ENCODE results near the gene OPCML. TPM values are rescaled to one million over a fixed set of nuclear protein-coding genes. Genes with fewer than 3 reads are reported as not detected.

The OPCML gene
- total RNA-seq, 2 donors from 2014 or later, result not detected

DNA sequence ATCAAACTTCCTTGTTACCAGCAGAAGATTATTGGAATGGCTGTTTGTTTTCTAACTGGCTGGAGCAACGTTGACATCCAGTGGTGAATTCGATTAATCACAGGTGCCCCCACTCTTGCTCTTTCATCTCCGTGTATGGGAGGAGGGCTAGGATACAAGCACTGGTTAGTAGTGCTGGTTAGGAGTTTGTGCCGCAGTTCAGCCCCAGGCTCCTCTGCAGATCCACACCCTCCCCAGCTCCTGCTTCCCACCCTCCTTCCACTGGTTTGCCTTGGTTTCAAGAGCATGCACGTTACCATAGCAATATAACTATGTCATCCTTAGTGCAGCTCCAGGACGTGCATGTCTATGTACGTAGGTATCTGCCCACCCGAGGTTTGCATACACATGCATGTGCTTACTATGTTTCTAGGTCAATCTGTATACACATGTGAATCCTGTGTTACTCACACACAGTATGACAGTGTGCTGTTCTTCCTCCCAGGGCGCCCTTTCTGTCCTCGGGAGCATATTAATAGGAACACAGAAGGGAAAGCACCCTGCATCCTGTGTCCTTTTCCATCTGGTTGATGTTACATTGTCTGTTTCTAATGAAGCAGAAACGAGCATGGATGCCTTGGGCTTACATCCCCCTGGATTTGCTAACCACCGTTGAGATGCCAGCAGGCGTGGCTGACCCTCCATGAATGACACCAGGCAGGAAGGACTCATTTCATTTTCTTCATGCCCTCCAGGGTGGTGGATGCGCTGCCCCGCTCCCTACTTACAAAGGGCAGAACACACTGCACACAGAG is 539.3 kb downstream of the OPCML start:
- no peaks in the 10 kb centered on the region for H3K9me3 ChIP-seq
- H3K27me3 ChIP-seq (replicated peaks; ENCODE audit: insufficient read depth), result no peaks in the 10 kb centered on the region
- DNase-seq (ENCODE audit: low spot score), result no peak
- no peaks in the 10 kb centered on the region for H3K36me3 ChIP-seq
- H3K4me1 ChIP-seq (ENCODE audit: control insufficient read depth in 1 of 2, low read depth in 2 of 2), result no peaks in the 10 kb centered on the region
- H3K27ac ChIP-seq, result no peak overlapping the region
- ATAC-seq (ENCODE audit: insufficient number of reproducible peaks, low FRiP score, low read depth), result no peak
- H3K4me3 ChIP-seq, result no peak overlapping the region
- TF ChIP-seq, protein P1, sequence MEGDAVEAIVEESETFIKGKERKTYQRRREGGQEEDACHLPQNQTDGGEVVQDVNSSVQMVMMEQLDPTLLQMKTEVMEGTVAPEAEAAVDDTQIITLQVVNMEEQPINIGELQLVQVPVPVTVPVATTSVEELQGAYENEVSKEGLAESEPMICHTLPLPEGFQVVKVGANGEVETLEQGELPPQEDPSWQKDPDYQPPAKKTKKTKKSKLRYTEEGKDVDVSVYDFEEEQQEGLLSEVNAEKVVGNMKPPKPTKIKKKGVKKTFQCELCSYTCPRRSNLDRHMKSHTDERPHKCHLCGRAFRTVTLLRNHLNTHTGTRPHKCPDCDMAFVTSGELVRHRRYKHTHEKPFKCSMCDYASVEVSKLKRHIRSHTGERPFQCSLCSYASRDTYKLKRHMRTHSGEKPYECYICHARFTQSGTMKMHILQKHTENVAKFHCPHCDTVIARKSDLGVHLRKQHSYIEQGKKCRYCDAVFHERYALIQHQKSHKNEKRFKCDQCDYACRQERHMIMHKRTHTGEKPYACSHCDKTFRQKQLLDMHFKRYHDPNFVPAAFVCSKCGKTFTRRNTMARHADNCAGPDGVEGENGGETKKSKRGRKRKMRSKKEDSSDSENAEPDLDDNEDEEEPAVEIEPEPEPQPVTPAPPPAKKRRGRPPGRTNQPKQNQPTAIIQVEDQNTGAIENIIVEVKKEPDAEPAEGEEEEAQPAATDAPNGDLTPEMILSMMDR (IDR thresholded peaks at IDR 0.05), result no peak

DNA sequence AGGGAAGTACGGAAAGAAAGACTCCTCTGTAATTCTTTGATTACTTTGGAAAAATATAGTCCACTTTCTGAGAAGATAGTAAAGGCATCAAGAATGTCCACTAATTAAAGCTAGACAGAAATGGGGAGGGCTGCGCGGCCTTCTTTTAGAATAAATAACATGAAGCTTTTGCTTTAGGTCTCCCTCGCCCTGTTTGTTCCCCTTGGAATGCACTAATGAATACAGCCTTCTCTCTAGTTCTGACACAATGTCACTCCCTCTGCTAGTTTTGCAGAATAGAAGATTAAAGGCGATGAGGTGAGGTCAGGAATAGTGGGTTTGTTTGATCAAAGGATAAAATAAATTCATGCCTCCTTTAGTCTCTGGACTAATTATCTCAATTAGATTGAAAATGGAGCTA is 543.9 kb downstream of the OPCML start:
- Histone ChIP-seq H3K9me3 (no peaks in the 10 kb centered on the region), H3K36me3 (no peaks in the 10 kb centered on the region), H3K4me1 (ENCODE audit: control insufficient read depth in 1 of 2, low read depth in 2 of 2) (no peaks in the 10 kb centered on the region), H3K4me3 (no peak overlapping the region), H3K27me3 (replicated peaks; ENCODE audit: insufficient read depth) (no peaks in the 10 kb centered on the region), H3K27ac (no peak overlapping the region)
- DNase-seq (ENCODE audit: low spot score), result no peak
- no peak for ATAC-seq (ENCODE audit: insufficient number of reproducible peaks, low FRiP score, low read depth)
- TF ChIP-seq, protein P1 (IDR thresholded peaks at IDR 0.05), result no peak

DNA sequence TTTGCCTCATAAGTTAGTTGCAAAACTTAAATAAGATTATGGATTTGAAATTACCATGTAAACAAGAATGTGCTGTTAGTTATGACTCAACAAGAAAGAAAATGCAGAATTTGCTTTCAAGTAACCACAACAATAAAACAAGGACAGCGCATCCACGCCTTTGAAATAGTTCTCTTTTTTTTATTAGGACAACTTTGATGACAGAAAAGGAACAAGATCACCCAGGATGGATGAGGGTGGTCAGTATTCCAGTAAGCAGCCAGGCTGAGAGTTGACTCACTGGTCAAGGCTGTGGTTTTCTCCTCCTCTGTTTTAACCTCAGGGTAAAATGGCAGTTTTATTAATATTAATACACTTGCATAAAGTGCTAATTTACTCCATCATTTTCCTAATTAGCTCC is 544.4 kb downstream of the OPCML start:
- no peaks in the 10 kb centered on the region for H3K36me3 ChIP-seq

DNA sequence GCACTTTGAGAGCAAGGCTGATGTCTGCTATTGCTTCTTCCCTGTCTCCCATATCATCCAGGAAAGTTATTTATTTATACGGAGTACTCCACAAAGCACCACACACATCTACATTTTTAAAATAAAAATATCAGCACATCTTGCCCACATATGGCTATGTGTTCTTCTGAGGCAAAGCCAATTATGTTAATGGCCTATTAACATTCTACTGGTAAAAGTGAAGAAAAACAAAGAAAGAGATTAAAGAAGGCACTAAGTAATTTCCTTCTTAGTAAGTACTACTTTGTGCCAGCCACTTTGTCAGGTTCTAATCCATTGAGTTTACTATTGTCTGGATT is 548.7 kb downstream of the OPCML start:
- ATAC-seq (ENCODE audit: insufficient number of reproducible peaks, low FRiP score, low read depth), result no peak
- no peaks in the 10 kb centered on the region for H3K9me3 ChIP-seq
- H3K4me3 ChIP-seq, result no peak overlapping the region
- no peaks in the 10 kb centered on the region for H3K27me3 ChIP-seq (replicated peaks; ENCODE audit: insufficient read depth)
- no peak overlapping the region for H3K27ac ChIP-seq
- no peak for DNase-seq (ENCODE audit: low spot score)
- no peaks in the 10 kb centered on the region for H3K4me1 ChIP-seq (ENCODE audit: control insufficient read depth in 1 of 2, low read depth in 2 of 2)
- no peaks in the 10 kb centered on the region for H3K36me3 ChIP-seq
- TF ChIP-seq, protein P1 (IDR thresholded peaks at IDR 0.05), result no peak

More for the DNA sequence above, 544.4 kb downstream of the OPCML start:
- TF ChIP-seq, protein P1 (IDR thresholded peaks at IDR 0.05), result no peak
- ATAC-seq (ENCODE audit: insufficient number of reproducible peaks, low FRiP score, low read depth), result no peak
- DNase-seq (ENCODE audit: low spot score), result no peak
- Histone ChIP-seq H3K4me3 (no peak overlapping the region), H3K9me3 (no peaks in the 10 kb centered on the region), H3K27ac (no peak overlapping the region), H3K27me3 (replicated peaks; ENCODE audit: insufficient read depth) (no peaks in the 10 kb centered on the region), H3K4me1 (ENCODE audit: control insufficient read depth in 1 of 2, low read depth in 2 of 2) (no peaks in the 10 kb centered on the region)

DNA sequence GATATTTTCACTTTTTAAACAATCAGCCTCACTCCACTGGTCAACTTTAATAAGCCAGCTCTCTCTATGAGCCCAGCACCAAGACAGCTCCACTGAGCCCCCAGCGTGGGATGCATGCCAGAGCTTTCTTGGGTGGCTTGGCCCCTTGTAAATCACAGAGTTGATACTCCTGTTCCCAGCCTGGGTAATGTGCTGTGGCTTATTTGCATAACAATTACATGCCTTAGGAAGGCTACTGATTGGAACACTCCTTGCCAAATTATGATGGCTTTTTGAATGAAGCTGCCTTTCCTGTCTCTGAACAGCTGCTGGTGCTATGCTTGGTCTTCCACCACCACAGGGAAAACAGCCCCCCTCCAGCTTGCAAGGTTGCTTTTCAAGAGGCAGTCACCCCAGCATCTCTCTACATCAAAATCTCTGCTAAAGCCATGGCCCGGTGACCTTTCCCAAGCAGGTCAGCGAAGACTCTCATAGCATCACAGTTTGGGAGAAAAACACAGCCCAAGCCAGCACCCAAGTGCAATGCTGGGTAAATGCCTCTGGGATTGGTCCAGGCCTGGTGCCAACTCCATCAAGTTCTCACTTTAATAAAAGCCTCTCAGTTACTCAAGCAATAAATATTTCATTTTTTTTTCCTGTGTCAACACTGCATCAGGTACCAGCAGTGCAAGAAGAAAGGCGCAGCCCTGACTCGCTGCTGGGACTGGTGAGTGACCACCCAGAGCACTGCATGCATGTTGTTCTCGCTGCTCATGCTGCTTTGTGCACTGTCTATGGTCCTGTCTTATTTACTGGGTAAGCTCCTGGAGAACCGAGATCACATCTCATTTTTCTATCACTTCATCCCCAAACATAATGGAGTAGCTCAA is 549.3 kb downstream of the OPCML start:
- no peaks in the 10 kb centered on the region for H3K36me3 ChIP-seq
- H3K4me1 ChIP-seq (ENCODE audit: control insufficient read depth in 1 of 2, low read depth in 2 of 2), result no peaks in the 10 kb centered on the region
- DNase-seq (ENCODE audit: low spot score) (no peak), ATAC-seq (ENCODE audit: insufficient number of reproducible peaks, low FRiP score, low read depth) (no peak)
- H3K9me3 ChIP-seq, result no peaks in the 10 kb centered on the region
- H3K4me3 ChIP-seq, result no peak overlapping the region
- TF ChIP-seq, protein P1 (IDR thresholded peaks at IDR 0.05), result no peak
- no peak overlapping the region for H3K27ac ChIP-seq
- H3K27me3 ChIP-seq (replicated peaks; ENCODE audit: insufficient read depth), result no peaks in the 10 kb centered on the region

Measured in thoracic aorta (tissue), 2 donors.